NCI-H460 (cell line): ENCODE results near the gene VAV3. TPM values are rescaled to one million over a fixed set of nuclear protein-coding genes. Genes with fewer than 3 reads are reported as not detected.

Experiments
- DNase-seq: peaks from one replicate; pipeline ENCODE4 v3.0.0-alpha.2; 2016; ENCODE audit warnings: low read depth; ENCODE audit errors: extremely low read depth
- total RNA-seq: library from RNA; depleted of rRNA; stranded (reverse); fragments of >200 nt; shearing (Covaris generic); gene quantifications from 2 replicates; pipeline ENCODE4 v1.2.3, GENCODE V29; 2014

Gene VAV3
- total RNA-seq, 1 experiment from 2014 or later = 0.79 TPM

GRCh38 chr1:107803579-107803978 lies 161.4 kb downstream of the VAV3 start:
- DNase-seq = no peak

- no peak for DNase-seq
Observed at GRCh38 chr1:107802654-107803053, 162.3 kb downstream of the VAV3 start.

GRCh38 chr1:107795994-107796393 lies 169.0 kb downstream of the VAV3 start:
- DNase-seq = no peak

- DNase-seq = no peak
Observed at GRCh38 chr1:107795441-107795840, 169.5 kb downstream of the VAV3 start.

GRCh38 chr1:107794571-107794970 lies 170.4 kb downstream of the VAV3 start:
- DNase-seq = no peak

- DNase-seq = no peak
Observed at GRCh38 chr1:107793896-107794453, 171.0 kb downstream of the VAV3 start.

- no peak for DNase-seq
Observed at GRCh38 chr1:107791348-107791747, 173.6 kb downstream of the VAV3 start.

GRCh38 chr1:107789817-107790524 lies 175.0 kb downstream of the VAV3 start:
- no peak for DNase-seq

- DNase-seq = no peak
Observed at GRCh38 chr1:107788206-107789202, 176.5 kb downstream of the VAV3 start.

- DNase-seq = no peak
Observed at GRCh38 chr1:107787299-107787698, 177.7 kb downstream of the VAV3 start.

- DNase-seq = no peak
Observed at GRCh38 chr1:107786203-107786845, 178.7 kb downstream of the VAV3 start.

GRCh38 chr1:107785496-107786202 lies 179.3 kb downstream of the VAV3 start:
- DNase-seq = no peak

- peak; percentile 54 for DNase-seq
Observed at GRCh38 chr1:107782217-107782845, 182.6 kb downstream of the VAV3 start.

GRCh38 chr1:107781245-107781644 lies 183.7 kb downstream of the VAV3 start:
- no peak for DNase-seq

- DNase-seq = no peak
Observed at GRCh38 chr1:107777664-107778047, 187.3 kb downstream of the VAV3 start.

GRCh38 chr1:107776900-107777663 lies 187.9 kb downstream of the VAV3 start:
- no peak for DNase-seq

GRCh38 chr1:107771377-107771776 lies 193.6 kb downstream of the VAV3 start:
- no peak for DNase-seq

- DNase-seq = no peak
Observed at GRCh38 chr1:107767156-107767582, 197.8 kb downstream of the VAV3 start.

GRCh38 chr1:107766533-107766932 lies 198.4 kb downstream of the VAV3 start:
- DNase-seq = no peak
